ENCODE data around the gene PRKAG2.

DNA sequence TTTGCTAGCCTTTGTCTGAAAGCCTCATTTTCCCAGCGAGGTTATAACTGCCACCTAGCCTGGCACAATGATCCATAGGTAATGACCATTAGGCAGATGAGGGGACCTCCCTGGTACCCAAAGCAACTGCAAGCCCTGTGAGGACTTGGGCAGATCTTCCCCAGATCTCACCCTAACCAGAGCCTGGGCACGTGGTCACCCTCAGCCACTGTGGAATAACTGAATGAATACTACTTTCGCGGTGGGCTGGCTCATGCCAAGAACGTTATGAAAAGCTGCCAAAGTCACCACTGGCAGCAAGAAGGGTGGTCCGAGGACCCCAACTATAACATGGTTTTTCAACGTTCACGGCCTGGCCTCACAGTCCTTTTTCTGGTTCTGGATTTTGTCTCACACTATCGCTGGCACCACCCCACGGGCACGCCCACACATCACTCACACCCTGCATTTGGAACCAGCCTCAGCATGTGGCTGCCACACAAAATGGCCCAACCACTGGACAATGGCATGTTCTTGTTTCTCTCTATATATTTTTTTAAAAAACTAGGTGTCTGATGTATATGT is 3.4 kb downstream of the PRKAG2 start:
- TF ChIP-seq CHD2 (IDR thresholded peaks at IDR 0.05; ENCODE audit: low read length, partially characterized antibody) (no peak), RCOR1 (IDR thresholded peaks at IDR 0.05; ENCODE audit: low read length) (no peak), SMC3 (IDR thresholded peaks at IDR 0.05; ENCODE audit: low read depth, low read length) (no peak), EP300 (IDR thresholded peaks at IDR 0.05; ENCODE audit: borderline replicate concordance in 1 of 2, low read depth in 1 of 2, low read length in 1 of 2) (no peak), NRF1 (IDR thresholded peaks at IDR 0.05; ENCODE audit: low read depth, low read length) (no peak)
- TF ChIP-seq, protein P1, sequence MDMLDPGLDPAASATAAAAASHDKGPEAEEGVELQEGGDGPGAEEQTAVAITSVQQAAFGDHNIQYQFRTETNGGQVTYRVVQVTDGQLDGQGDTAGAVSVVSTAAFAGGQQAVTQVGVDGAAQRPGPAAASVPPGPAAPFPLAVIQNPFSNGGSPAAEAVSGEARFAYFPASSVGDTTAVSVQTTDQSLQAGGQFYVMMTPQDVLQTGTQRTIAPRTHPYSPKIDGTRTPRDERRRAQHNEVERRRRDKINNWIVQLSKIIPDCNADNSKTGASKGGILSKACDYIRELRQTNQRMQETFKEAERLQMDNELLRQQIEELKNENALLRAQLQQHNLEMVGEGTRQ (IDR thresholded peaks at IDR 0.05; ENCODE audit: borderline replicate concordance, low read depth, low read length) = no peak
- TF ChIP-seq, protein P2, sequence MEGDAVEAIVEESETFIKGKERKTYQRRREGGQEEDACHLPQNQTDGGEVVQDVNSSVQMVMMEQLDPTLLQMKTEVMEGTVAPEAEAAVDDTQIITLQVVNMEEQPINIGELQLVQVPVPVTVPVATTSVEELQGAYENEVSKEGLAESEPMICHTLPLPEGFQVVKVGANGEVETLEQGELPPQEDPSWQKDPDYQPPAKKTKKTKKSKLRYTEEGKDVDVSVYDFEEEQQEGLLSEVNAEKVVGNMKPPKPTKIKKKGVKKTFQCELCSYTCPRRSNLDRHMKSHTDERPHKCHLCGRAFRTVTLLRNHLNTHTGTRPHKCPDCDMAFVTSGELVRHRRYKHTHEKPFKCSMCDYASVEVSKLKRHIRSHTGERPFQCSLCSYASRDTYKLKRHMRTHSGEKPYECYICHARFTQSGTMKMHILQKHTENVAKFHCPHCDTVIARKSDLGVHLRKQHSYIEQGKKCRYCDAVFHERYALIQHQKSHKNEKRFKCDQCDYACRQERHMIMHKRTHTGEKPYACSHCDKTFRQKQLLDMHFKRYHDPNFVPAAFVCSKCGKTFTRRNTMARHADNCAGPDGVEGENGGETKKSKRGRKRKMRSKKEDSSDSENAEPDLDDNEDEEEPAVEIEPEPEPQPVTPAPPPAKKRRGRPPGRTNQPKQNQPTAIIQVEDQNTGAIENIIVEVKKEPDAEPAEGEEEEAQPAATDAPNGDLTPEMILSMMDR (IDR thresholded peaks at IDR 0.05) = no peak
